NOMO-1 (cell line): ENCODE measurements around the gene CR1.
"Not testable (repeated sequence)": the region's sequence is repeated elsewhere in the genome, so short reads cannot be mapped to it uniquely, and the experiment has no call there.

Experiments
- DNase-seq, 2 experiments: peaks; one replicate each; lab custom pipeline; 2025; ENCODE audit not compliant: unreplicated experiment in 2 of 2; lab: John Stamatoyannopoulos, UW

Gene CR1

DNA sequence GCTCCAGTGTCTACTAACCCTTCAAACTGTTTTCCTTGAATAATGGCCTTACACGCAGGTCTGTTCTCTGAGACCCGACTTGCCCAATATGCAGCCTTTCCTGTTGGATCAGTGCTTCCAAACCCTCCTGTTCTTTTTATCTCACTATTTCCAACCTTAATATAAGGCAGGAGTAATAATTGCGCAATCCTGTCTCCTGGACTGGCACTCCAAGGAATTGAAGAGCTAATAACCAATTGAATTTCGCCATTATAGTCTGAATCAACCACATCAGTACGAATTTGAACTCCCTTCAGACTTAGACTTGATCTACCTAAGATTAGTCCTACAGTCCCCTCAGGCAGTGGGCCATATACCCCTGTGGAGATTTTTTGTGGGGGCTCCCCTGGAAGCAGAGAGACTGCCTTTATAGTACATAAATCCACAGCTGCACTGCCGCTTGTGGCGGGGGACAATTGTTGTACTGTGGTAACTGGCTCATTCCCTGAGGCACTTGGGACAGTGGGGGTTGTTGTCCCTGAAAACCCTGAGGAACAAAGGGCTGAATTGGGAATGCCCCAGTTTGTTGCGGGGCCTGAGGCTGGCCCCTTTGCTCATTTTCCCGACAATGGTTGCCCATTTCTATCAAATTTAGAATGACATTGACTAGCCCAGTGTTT, 142.7 kb downstream of the CR1 start:
- DNase-seq, result not testable (repeated sequence)

GRCh38 chr1:207639362-207639761, 143.4 kb downstream of the CR1 start:
- not testable (repeated sequence) for DNase-seq

DNA sequence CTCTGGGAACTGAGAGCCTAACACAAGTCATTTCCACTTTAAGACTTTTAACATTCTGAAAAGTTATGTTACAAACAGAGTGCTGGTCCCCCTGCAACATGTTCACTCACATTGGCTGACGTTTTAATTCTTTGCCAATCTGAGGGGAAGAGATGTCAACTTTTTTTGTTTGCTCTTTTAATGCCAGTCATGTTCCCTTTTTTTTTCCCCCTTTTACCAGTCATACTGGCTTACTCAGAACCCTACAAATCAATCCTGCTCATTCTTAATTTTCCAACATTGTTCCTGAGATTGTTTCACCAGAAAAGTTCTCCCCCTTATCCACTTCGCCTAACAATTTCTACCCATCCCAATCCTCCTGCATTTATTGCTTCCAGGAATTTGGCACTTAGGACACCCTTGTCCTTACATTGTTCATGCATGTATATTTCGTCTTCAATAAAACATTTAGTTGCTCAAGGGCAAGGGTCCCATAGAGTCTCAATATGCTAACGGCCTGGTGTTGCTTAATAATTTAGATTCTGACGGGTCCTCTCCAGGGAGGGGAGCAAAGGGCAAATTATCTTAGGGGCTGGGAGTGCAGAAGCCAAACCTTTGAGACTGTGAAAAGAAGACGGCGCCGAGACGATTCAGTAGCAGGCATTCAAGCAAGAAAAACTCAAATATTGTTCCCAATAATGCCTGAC, 148.4 kb downstream of the CR1 start:
- DNase-seq, result no peak

- peak; percentile 75 to 83 for DNase-seq
These were observed 149.1 kb downstream of the CR1 start, which contains the start of gene CR1L for GRCh38 chr1:207644852-207645634. Gene CR1L (plus strand): TSS chr1:207645133. CDS start chr1:207645234, 101 bp downstream.

DNA sequence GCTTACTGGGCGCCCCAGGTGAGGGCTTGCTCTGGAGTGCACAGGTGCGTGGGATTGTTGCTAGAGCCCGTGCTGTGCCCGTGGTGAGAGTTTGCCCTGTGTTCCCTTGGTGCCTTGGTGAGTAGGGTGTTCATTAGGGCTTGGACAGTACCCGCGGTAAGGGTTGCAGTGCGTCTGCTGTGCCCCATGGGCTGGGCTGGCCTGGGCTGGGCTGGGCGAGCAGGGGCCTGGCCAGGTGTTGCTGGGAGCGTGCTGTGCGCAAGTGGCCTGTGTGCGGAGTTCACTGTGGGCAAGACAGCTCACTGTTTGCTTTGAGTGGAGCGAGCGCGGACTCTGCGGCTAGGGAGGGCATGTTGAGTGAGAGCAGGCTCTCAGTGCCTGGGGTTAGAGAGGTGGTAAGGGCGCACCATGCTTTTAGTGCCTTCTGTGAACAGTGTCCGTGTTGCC, 149.7 kb downstream of the CR1 start:
- DNase-seq, result no peak

DNA sequence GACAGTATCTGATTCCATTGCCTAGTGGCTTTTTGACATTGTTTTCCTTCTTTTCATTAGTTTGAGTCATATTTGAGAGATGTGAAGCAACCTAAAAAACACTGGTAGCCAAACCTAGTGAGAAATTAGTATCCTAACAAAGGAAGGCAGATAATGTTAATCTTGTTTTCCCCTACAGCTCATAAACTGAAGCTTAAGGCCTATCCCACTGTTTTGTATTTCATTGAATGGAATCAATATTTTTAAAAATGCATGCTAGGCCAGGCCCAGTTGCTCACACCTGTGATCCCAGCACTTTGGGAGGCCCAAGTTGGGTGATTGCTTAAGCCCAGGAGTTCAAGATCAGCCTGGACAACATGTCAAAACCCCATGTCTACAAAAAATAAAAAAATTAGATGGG, 150.2 kb downstream of the CR1 start:
- DNase-seq, result no peak

DNA sequence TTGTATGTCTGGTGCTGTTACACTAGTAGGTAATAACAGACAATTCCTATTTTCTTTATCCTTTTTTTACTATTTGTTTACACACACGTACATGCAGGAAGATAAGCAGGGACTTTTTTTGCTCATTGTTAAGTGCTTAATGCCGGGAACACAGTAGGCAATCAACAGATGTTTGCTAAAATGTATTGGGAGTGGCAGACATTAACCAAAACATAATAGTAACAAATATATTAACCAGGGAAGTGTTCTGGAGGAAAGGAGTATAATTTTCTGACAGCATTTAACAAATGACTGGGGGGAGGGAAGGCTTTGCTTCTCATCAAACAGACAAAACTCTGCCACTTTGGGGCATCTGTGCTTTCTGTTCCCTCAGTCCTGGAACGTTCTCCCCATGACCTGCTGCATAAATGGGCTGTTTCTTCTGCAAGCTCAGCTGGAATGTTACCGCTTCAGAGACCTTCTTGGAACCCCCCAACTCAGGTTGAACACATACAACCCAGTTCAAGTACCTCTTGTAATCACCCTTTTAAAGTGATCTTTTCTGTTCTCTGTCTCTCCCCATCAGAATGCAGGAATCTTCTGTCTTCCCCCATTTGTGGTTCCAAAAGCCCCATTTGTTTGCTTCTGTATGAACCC, 151.1 kb downstream of the CR1 start:
- no peak for DNase-seq

DNA sequence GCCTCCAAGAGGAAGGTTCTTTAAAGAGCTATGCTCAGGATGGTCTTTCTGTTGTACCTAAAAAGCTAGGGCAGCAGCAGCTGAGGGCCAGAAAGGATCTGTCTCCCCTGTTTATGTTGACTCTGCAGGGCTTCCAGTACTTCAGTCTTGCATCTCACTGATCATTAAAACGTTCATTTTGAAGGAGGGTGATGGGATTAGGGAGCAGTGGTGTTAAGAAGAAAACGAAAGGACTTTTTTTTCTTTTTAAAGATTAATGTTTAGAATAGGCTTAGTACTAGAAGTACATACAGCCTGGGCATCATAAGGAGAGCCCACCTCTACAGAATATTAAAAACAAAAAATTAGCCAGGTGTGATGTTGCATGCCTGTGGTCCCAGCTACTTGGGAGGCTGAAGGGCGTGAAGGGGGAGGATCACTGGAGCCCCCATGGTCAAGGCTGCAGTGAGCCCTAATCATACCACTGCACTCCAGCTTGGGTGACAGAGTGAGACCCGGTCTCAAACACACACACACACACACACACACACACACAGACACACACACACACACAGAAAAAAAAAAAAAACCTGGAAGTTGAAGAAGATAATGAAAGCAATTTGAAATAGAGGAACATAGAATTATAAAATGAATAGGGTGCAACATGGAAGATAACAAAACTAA, 151.8 kb downstream of the CR1 start:
- DNase-seq, result peak in 1 of 2 experiments; percentile 8

DNA sequence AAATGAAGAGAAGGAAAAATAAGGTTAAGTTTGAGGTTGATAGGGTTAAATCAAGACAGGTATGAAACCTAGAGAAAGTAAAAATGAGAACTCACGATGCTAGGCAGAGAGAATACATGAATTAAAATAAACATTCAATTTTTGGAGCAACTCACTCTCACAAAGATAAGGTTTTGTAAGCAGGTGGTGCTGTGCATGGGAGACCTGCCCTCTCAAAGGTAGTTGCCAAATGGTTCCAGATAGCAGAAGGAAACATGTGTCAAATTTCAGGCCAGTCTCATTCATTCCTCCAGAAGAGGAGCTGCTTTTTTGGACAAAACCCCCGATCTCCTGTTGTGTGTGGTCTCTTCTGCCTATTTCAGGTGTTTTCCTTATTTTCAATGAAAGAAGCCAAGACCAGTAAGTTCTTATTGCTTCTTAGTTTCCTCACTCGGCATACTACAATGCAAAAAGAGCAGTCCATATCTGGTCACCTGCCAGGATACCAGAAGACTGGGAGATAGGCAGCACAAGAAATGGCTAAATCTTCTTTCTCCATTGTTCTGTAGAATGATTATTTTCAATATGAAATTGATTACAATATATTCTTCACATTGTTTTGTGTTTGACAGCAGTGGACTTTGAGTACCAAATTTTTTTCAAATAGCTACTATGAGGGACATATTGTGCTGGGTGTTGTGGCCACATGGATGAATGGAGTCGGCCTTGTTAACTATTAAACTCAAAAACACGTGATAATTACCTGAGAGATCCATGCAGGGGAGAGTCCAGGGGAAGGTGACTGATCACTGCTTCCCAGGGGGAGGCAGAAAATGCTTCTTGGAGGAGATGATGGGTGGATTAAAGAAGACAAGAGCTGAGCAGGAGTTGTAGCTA, 152.6 kb downstream of the CR1 start:
- no peak for DNase-seq

DNA sequence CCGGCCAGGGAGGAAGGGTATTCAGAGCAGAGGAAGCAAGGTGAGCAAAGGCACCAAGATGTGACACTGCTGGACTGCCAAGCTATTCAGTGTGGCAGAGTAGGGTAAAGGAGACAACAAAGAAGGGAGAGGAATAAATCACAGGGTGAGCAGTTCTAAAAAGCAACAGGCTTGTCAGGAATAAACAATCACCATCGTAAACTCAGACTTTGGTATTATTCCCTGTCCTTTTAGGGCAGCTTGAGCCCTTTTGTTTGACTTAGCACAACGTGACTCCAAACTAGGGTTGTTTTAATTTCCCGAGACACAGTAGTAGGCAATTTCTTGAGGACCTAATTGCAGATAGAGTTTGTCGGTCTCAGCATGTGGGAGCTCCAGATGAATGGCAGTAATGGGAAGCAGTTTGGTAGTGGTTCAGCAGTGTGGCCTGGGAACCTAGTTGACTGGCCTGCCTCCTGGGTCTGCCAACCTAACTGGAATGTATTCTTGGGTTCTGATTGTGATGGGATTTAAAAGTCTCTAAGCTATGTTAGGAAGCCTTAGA, 153.3 kb downstream of the CR1 start:
- no peak for DNase-seq

GRCh38 chr1:207649865-207650580, 154.1 kb downstream of the CR1 start:
- DNase-seq, result peak in 1 of 2 experiments; percentile 12

DNA sequence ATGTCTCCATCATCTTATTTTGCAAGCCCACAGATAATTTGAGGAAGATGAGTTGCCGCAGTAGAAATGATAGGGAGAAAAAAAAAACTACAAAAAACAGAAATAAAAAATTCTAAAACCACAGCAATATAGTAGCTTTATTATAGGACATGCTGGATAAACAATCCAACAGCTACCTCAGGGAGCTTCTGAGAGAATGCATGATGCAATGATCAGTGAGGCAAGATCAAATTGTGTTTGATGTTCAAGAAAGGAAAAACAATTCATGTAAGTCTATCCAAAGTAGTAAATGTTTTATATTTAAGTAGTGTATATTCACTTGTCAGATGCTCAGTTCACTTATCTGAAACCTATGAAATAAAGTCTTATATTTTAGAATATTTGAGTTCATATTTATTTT, 155.6 kb downstream of the CR1 start:
- peak in 1 of 2 experiments; percentile 9 for DNase-seq

GRCh38 chr1:207654320-207654719, 158.4 kb downstream of the CR1 start:
- no peak for DNase-seq

- no peak for DNase-seq
These were observed 162.5 kb downstream of the CR1 start for GRCh38 chr1:207658408-207658807.

DNA sequence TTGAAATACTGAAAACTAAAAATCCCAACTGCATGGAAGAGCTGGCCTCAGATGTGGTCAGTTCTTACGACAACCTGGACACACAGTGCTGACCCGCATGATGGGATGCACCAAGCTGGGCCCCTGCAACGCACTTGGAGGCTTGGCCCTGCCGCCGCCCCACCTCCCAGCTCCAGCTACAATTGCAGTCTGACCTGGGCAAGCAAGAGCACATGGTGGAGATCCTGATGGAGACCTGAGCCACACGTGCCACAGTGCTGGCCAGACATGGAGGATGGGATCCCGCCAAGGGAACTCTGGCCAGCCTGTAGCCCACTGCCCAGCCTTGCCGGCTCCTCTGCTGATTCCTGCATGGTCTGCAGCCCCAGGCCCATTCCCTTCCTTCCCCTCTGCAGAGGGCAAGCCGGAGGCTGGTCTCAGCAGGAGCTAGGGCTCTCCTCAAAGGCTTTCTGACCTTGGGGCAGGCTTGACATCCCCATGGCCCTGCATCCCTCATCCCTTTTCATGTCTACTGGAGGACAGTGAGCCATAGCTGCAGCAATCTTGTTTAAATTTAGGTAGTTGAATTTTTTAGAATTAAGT, 163.0 kb downstream of the CR1 start:
- DNase-seq, result no peak

DNA sequence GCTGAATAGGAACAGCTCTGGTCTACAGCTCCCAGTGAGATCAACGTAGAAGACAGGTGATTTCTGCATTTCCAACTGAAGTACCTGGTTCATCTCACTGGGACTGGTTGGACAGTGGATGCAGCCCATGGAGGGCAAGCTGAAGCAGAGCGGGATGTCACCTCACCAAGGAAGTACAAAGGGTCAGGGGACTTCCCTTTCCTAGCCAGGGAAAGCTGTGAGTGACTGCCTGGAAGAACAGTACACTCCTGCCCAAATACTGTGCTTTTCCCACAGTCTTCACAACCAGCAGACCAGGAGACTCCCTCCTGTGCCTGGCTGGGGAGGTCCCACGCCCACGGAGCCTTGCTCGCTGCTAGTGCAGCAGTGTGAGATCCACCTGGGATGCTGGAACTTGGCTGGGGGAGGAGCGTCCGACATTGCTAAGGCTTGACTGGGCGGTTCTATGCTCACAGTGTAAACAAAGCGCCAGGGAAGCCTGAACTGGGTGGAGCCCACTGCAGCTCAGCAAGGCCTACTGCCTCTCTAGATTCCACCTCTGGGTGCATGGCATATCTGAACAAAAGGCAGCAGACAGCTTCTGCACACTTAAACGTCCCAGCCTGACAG, 163.7 kb downstream of the CR1 start:
- no peak for DNase-seq

DNA sequence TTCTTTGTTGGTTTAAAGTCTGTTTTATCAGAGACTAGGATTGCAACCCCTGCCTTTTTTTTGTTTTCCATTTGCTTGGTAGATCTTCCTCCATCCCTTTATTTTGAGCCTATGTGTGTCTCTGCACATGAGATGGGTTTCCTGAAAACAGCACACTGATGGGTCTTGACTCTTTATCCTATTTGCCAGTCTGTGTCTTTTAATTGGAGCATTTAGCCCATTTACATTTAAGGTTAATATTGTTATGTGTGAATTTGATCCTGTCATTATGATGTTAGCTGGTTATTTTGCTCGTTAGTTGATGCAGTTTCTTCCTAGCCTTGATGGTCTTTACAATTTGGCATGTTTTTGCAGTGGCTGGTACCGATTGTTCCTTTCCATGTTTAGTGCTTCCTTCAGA, 165.5 kb downstream of the CR1 start:
- DNase-seq, result not testable (repeated sequence)

- no peak for DNase-seq
These were observed 170.4 kb downstream of the CR1 start for GRCh38 chr1:207666342-207666741.
